SIG-M5 (cell line): Measurements from ENCODE around the gene ZNF554.
"Not testable (repeated sequence)": the region's sequence is repeated elsewhere in the genome, so short reads cannot be mapped to it uniquely, and the experiment has no call there.

ENCODE experiments used
- DNase-seq: peaks from one replicate; lab custom pipeline; 2025; lab: John Stamatoyannopoulos, UW

ZNF554 gene

GRCh38 chr19:2790557-2791271 lies 29.0 kb upstream of the ZNF554 start:
- no peak for DNase-seq

GRCh38 chr19:2791440-2791839 lies 28.2 kb upstream of the ZNF554 start:
- no peak for DNase-seq

- DNase-seq, result no peak
Measured at GRCh38 chr19:2791876-2792275, 27.8 kb upstream of the ZNF554 start.

- not testable (repeated sequence) for DNase-seq
Measured at GRCh38 chr19:2792666-2793065, 27.0 kb upstream of the ZNF554 start.

- DNase-seq, result no peak
Measured at GRCh38 chr19:2793126-2793525, 26.5 kb upstream of the ZNF554 start.

- DNase-seq, result no peak
Measured at GRCh38 chr19:2793577-2793976, 26.1 kb upstream of the ZNF554 start.

GRCh38 chr19:2795827-2796658 lies 23.6 kb upstream of the ZNF554 start:
- no peak for DNase-seq

GRCh38 chr19:2796659-2797266 lies 22.9 kb upstream of the ZNF554 start:
- DNase-seq, result no peak

GRCh38 chr19:2797280-2797679 lies 22.4 kb upstream of the ZNF554 start:
- DNase-seq, result no peak

- no peak for DNase-seq
Measured at GRCh38 chr19:2798158-2798685, 21.4 kb upstream of the ZNF554 start.

GRCh38 chr19:2798733-2799132 lies 20.9 kb upstream of the ZNF554 start:
- no peak for DNase-seq

GRCh38 chr19:2799273-2800020 lies 20.2 kb upstream of the ZNF554 start:
- no peak for DNase-seq

- DNase-seq, result no peak
Measured at GRCh38 chr19:2800506-2800905, 19.2 kb upstream of the ZNF554 start.

GRCh38 chr19:2802826-2803225 lies 16.8 kb upstream of the ZNF554 start:
- DNase-seq, result no peak

GRCh38 chr19:2803486-2804155 lies 16.0 kb upstream of the ZNF554 start:
- no peak for DNase-seq

- no peak for DNase-seq
Measured at GRCh38 chr19:2804156-2805004, 15.3 kb upstream of the ZNF554 start.

- DNase-seq, result no peak
Measured at GRCh38 chr19:2805261-2805900, 14.3 kb upstream of the ZNF554 start.

GRCh38 chr19:2805991-2806649 lies 13.5 kb upstream of the ZNF554 start:
- no peak for DNase-seq

- no peak for DNase-seq
Measured at GRCh38 chr19:2806736-2807378, 12.8 kb upstream of the ZNF554 start.
